ENCODE measurements around the gene JAM3.

JAM3 gene
- 20.5 reads per million, percentile 47 among the genes with 10 or more reads in this experiment for total RNA-seq

GRCh38 chr11:134068829-134069425 is at the start of gene JAM3:
TSS of gene JAM3 (plus strand) at chr11:134069072. CDS start at chr11:134069084, 12 bp downstream.
- peak; percentile 94 for DNase-seq

GRCh38 chr11:134019500-134019899 is 49.4 kb upstream of the JAM3 start:
- DNase-seq: no peak

DNA sequence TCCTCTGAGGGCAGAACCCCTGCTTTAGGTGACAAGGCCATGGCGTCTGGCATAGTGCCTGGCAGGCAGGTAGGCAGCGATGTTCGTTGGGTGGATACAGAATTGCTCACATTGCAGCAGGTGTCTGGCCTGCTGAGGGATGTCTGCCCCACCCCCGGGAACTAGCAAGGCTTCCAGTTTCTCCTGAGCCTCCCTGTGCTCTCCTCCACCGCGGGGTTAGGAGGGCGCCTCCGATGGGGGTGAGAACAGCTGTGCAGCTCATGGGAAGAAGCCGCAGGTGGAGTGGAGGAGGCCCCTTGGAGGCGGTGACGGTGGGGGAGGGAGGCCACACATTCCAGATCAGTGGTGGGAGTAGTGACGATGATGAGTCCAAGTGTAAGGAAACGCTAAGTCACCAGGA is 48.3 kb upstream of the JAM3 start:
- no peak for DNase-seq

GRCh38 chr11:134021326-134021725 is 47.5 kb upstream of the JAM3 start:
- DNase-seq: no peak

DNA sequence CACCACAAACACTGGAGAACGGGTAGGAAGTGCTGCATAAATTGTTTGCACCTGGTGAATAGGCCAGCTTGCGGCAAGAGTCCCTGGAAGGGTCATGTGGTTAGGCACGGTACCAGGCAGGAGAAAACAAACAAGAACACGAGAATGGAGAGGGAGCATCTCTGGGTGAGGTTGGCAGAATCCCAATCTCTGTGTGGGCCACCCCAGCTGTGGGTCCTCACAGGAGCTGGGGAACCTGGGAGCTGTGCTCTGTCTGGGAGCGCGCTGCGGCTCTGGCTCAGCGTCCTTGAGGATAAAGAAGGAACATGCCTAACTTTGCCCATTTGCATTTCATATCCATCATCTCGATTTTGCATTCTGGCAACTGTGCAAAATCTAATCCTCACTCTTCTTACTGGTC is 46.1 kb upstream of the JAM3 start:
- DNase-seq: no peak

DNA sequence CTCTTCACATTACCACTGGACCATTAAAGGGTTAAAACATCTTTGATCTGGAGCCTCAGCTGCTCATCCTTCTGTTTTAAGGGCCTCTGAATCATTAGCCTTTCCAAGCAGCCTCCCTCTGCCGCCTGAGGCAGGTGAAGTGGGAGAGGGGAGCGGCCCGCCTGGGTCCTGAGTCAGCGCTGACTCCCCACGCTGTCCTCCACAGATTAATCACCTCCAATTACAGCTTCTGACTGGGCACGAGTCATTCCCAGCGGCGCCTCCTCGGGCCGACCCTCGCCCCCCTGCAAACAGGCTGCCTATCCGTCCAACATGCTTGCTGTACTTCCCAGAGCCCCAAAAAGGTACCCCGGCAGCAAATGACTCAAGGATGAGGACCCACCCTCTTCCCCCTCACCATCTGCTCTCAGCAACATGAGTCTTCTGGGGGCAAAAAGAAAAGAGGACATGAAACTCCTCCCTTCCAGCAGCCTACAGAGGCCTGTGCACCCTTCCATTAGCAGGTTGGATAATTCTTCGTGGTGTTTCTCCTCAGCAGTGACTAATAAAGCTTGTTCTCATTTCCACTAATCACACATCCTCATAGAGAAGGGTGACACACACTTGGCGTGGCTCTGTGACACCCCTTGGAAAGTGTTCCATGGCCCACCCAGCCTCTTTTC is 44.3 kb upstream of the JAM3 start:
- no peak for DNase-seq

- no peak for DNase-seq
These were observed 43.8 kb upstream of the JAM3 start for GRCh38 chr11:134025082-134025429.

- DNase-seq: no peak
These were observed 42.1 kb upstream of the JAM3 start for GRCh38 chr11:134026655-134027343.

- DNase-seq: no peak
These were observed 41.2 kb upstream of the JAM3 start for GRCh38 chr11:134027671-134028070.

DNA sequence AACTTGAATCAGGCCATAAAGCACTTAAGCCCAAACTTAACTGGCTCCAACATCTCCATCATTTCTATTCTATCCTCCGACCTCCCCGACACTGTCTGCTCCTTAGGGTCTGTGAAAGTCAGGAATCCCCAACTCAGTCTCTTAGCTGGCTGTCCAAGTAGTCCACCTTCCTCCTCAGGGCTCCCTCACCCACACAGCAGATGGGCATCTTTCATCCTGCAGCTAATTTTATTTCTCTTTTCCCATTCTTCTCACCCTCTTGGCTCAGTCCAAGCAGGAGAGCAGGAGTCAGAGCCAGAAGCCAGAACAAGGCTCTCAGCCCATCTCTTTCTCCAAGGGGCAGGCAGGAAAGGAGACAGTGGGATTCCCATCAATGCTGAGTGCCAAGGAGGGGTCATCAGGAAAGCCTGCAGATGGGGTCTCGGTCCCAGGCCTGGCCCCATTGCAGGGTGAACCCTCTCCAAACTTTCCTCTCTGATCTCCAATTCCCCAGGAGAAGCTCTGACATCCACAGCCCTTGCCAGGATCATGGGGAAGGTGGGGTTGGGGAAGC is 40.4 kb upstream of the JAM3 start:
- DNase-seq: no peak

DNA sequence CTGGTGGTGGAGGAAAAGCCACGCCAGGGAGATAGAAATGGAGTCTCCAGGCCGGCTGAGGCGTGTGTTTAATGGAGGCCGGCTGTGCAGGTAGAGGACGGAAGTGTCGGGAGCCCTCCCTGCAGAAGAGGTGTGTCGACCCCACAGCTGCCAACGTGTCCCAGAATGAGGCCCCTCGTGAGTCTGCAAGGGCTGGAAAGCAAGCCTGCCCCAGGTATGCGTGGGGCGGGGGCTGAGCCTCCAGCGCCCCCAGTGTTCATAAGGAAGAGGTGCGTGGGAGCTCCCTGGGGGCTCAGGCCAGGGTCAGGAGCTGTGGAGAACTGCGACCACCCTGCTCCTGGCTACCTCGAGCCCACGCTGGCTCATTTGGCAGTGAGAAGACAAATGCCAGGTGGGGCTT is 38.0 kb upstream of the JAM3 start:
- no peak for DNase-seq

GRCh38 chr11:134032043-134032442 is 36.8 kb upstream of the JAM3 start:
- DNase-seq: no peak

GRCh38 chr11:134032501-134033091 is 36.3 kb upstream of the JAM3 start:
- DNase-seq: no peak

DNA sequence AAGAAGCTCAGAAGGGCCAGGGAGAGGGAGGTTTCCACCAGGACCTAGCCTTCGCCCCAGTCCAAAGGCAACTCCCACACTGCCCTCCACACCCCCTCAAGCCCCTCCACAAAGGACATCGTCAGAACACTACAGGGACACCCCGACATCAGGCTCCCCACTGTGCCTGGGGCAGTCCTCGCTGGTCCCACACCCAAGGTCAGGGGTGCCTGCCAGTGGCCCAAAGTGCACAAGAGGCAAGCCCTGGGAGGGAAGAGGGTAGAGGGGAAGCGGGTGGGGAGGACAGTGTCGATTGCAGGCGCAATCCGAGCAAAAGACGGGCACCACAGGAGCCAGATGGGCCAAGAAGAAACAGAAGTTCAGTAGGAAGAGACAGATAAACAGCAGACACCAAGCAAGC is 35.6 kb upstream of the JAM3 start:
- no peak for DNase-seq

DNA sequence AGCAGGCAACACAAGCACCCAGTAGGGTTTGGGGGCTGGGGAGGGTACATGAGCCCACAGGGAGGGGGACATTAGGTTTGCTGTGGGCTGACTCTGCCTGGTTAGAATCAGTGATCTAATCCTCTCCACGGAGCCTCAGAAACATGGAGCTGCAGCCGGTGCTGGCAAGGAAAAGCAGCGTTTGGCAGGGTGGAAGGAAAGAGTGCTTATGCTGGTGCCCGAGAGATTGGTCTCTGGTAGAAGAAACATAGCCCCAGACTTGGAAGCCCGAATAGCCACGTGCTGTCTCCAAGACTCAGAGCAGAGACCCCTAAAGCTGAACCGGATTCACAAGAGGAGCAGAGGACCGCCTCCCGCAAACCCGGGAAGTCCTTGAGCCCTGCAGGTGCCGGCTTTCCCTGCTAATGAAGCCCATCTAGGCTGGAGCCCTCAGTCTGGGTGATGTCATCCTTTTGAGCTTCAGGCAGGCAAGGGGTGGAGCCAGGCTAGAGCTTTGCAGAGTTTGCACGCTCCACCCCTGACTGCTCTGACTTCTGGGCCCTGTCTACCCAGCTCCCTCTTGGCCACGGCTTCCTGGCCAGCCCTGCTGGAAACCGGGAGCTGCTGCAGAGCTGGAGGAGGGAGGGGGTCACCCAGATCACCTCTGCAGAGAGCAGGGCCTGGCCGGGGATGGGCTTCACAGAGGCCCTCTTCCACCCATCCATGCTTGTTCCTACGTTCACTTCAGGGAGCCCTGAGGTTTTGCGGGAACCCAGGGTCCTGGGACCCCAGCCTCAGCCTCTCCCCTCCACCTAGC is 35.0 kb upstream of the JAM3 start:
- peak; percentile 40 for DNase-seq

GRCh38 chr11:134034496-134035381 is 34.1 kb upstream of the JAM3 start:
- no peak for DNase-seq

DNA sequence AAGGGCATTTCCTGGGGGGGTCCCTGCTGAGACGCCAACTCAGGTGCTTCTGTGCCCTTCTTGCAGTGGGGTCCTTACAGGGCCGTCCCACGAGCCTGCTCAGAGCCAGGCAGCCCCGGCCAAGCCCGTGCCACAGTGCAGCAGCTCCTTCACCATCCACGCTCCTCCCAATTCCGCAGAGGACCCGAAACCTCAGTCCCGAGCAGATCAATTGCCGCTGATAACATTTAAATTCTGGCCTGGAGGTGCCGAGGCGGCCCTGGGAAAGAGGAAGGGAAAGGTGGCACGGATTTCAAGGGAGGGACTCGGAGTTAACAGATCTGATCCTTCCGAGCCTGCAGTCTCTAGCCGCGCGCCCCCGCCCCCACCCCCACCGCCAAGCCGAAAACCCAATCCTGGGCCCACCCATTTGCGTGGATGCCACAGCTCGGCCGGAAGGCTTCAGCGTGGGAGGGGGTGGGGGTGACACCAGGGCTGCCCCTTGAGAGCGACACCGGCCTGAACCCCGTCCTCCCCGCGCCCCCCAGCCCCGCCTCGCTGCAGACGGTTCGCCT is 32.3 kb upstream of the JAM3 start:
- DNase-seq: no peak

- peak; percentile 45 for DNase-seq
These were observed 31.6 kb upstream of the JAM3 start for GRCh38 chr11:134037046-134037908.

GRCh38 chr11:134038897-134039470 is 29.9 kb upstream of the JAM3 start:
- no peak for DNase-seq
